NCI-H2171 (cell line): Measurements from ENCODE around the gene ST8SIA1.

Experiments used
- DNase-seq: peaks from one replicate; lab custom pipeline; 2025; lab: John Stamatoyannopoulos, UW

Gene ST8SIA1

GRCh38 chr12:22234561-22234960 lies 99.9 kb downstream of the ST8SIA1 start:
- DNase-seq: no peak

- no peak for DNase-seq
Observed at GRCh38 chr12:22231836-22232235, 102.7 kb downstream of the ST8SIA1 start.

- no peak for DNase-seq
Observed at GRCh38 chr12:22231078-22231477, 103.4 kb downstream of the ST8SIA1 start.

- DNase-seq: no peak
Observed at GRCh38 chr12:22230280-22230794, 104.2 kb downstream of the ST8SIA1 start.

GRCh38 chr12:22229652-22230279 lies 104.7 kb downstream of the ST8SIA1 start:
- no peak for DNase-seq

- DNase-seq: no peak
Observed at GRCh38 chr12:22228022-22228875, 106.3 kb downstream of the ST8SIA1 start.

GRCh38 chr12:22223356-22223755 lies 111.2 kb downstream of the ST8SIA1 start:
- no peak for DNase-seq

GRCh38 chr12:22217556-22217955 lies 117.0 kb downstream of the ST8SIA1 start:
- DNase-seq: no peak

- DNase-seq: no peak
Observed at GRCh38 chr12:22215467-22216253, 118.8 kb downstream of the ST8SIA1 start.

GRCh38 chr12:22211128-22211527 lies 123.4 kb downstream of the ST8SIA1 start:
- DNase-seq: no peak

GRCh38 chr12:22209422-22209821 lies 125.1 kb downstream of the ST8SIA1 start:
- no peak for DNase-seq

GRCh38 chr12:22206111-22206728 lies 128.3 kb downstream of the ST8SIA1 start:
- no peak for DNase-seq

- DNase-seq: no peak
Observed at GRCh38 chr12:22204391-22204790, 130.1 kb downstream of the ST8SIA1 start.

GRCh38 chr12:22202847-22203246 lies 131.7 kb downstream of the ST8SIA1 start:
- no peak for DNase-seq

GRCh38 chr12:22201101-22201500 lies 133.4 kb downstream of the ST8SIA1 start:
- no peak for DNase-seq

- no peak for DNase-seq
Observed at GRCh38 chr12:22196236-22196635, 138.3 kb downstream of the ST8SIA1 start.

- DNase-seq: no peak
Observed at GRCh38 chr12:22190969-22191368, 143.5 kb downstream of the ST8SIA1 start.

- DNase-seq: no peak
Observed at GRCh38 chr12:22188431-22188830, 146.1 kb downstream of the ST8SIA1 start.

- no peak for DNase-seq
Observed at GRCh38 chr12:22180705-22181104, 153.8 kb downstream of the ST8SIA1 start.

GRCh38 chr12:22173177-22173576 lies 161.3 kb downstream of the ST8SIA1 start:
- DNase-seq: no peak

GRCh38 chr12:22172501-22172900 lies 162.0 kb downstream of the ST8SIA1 start:
- DNase-seq: no peak

- no peak for DNase-seq
Observed at GRCh38 chr12:22169376-22169775, 165.1 kb downstream of the ST8SIA1 start.
